ENCODE data around the gene NRGN.
"Not testable (repeated sequence)": the region's sequence is repeated elsewhere in the genome, so short reads cannot be mapped to it uniquely, and the experiment has no call there.

DNA sequence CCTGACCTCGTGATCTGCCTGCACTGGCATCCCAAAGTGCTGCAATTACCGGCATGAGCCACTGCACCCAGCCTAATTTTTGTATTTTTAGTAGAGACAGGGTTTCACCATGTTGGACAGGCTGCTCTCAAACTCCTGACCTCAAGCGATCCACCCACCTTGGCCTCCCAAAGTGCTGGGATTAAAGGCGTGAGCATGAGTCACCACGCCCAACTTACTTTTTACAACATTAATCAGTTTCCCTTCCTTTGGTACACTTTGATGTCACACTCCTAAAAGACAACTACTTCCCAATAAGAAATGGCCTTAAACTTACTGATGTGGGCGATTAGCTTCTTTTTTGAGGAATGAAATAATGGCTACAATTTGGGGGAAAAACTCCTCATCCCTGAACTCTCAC is 31.2 kb downstream of the NRGN start:
- TF ChIP-seq, protein P1, sequence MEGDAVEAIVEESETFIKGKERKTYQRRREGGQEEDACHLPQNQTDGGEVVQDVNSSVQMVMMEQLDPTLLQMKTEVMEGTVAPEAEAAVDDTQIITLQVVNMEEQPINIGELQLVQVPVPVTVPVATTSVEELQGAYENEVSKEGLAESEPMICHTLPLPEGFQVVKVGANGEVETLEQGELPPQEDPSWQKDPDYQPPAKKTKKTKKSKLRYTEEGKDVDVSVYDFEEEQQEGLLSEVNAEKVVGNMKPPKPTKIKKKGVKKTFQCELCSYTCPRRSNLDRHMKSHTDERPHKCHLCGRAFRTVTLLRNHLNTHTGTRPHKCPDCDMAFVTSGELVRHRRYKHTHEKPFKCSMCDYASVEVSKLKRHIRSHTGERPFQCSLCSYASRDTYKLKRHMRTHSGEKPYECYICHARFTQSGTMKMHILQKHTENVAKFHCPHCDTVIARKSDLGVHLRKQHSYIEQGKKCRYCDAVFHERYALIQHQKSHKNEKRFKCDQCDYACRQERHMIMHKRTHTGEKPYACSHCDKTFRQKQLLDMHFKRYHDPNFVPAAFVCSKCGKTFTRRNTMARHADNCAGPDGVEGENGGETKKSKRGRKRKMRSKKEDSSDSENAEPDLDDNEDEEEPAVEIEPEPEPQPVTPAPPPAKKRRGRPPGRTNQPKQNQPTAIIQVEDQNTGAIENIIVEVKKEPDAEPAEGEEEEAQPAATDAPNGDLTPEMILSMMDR (conservative IDR thresholded peaks at IDR 0.05; ENCODE audit: low read length) = not testable (repeated sequence)
- TF ChIP-seq EZH2phosphoT487 (IDR thresholded peaks at IDR 0.05; ENCODE audit: borderline replicate concordance, low read depth, low read length) = not testable (repeated sequence)

Data from OCI-LY7 (cell line).